HG03159 (cell line): ENCODE results near the gene CCDC201.
"Not testable (repeated sequence)": the region's sequence is repeated elsewhere in the genome, so short reads cannot be mapped to it uniquely, and the experiment has no call there.

ENCODE experiments used
- ATAC-seq: cut with Tn5 transposase; IDR thresholded peaks from one replicate; pipeline ENCODE4 v1.9.1; 2021; ENCODE audit warnings: mild to moderate bottlenecking, moderate library complexity; ENCODE audit not compliant: unreplicated experiment

CCDC201 gene

DNA sequence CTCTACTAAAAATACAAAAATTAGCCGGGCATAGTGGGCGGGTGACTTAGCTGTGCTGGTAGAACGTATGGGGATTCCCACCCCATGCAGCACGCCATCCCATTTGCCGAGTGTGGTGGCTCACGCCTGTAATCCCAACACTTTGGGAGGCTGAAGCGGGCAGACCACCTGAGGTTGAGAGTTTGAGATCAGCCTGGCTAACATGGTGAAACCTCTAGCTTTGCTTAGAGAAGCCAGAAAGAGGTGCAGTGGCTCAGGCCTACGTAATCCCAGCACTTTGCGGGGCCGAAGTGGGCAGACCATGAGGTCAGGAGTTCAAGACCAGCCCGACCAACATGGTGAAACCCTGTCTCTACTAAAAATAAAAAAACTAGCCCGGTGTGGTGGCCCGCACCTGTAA, 45.2 kb downstream of the CCDC201 start:
- ATAC-seq = not testable (repeated sequence)

DNA sequence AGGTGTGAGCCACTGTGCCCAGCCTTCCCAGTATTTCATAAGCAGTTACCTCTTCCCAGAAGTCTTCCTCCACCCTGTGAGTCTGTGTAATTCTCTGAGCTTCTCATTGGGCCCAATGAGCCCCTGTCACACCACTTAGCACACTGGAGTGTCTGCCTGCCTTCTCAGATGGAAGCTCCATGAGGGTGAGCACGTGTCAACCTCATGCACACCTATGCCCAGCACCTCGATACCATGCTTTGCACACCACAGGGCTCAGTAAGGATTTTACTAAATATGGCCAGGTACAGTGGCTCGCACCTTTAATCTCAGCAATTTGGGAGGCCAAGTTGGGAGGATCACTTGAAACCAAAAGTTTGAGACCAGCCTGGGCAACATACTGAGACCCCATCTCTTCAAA, 46.3 kb downstream of the CCDC201 start:
- not testable (repeated sequence) for ATAC-seq

DNA sequence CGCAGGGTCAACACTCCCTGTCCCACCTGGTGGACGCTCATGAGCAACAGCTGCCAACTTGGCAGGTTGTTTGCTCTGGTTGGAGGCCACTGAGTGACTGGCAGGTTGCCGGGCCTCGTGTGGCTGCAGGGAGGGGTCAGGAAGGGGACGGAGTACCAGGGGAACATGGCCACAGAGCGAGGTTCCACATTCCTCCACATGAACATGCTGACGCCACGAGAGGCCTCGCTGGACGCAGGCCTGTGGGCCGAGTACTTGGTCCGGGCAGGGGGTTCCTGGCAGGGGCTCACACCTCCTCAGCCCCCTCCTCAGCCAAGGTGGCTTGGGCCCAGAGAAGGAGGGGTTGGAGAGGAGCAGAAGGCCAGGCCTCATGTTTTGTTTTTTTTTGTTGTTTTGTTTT, 54.1 kb downstream of the CCDC201 start:
- ATAC-seq = not testable (repeated sequence)

DNA sequence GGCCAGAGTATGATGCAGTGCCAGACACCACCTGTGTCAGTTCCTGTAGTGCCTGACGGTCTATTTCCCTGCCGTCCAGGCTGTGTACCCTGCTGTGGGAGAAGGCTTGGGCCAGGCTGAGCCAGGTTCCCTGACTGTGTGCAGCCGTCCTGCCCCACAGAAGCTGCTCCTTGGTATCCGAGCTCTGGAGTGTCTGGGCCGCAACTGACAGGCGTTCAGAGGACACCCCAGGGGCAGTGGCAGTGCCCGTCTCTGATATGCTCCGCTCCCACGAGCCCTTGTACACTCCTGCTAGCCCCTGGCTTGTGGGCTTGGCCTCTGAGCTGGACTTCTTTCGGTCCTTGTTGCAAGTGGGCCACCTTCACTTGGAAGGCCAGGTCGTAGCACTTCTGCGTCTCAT, 55.0 kb downstream of the CCDC201 start:
- not testable (repeated sequence) for ATAC-seq

DNA sequence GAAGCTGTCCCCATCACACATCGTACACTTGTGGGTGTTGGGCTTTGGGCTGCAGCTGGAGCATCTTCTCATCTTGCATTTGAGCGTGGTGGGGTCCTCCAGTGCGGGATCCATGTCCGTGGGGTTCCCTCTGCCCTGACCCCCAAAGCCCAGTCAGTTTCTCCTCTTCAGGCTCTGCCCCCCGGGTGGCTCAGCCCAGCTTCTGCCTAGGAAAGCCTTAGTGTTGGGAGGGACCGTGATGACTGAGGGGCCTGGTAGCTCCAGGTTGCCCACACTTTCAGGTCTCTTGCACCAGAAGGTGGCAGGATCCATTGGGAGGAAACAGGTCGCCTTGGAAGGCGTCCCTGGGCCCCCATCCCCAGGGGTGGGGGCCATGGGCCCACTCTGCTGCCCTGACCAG, 55.9 kb downstream of the CCDC201 start:
- not testable (repeated sequence) for ATAC-seq

DNA sequence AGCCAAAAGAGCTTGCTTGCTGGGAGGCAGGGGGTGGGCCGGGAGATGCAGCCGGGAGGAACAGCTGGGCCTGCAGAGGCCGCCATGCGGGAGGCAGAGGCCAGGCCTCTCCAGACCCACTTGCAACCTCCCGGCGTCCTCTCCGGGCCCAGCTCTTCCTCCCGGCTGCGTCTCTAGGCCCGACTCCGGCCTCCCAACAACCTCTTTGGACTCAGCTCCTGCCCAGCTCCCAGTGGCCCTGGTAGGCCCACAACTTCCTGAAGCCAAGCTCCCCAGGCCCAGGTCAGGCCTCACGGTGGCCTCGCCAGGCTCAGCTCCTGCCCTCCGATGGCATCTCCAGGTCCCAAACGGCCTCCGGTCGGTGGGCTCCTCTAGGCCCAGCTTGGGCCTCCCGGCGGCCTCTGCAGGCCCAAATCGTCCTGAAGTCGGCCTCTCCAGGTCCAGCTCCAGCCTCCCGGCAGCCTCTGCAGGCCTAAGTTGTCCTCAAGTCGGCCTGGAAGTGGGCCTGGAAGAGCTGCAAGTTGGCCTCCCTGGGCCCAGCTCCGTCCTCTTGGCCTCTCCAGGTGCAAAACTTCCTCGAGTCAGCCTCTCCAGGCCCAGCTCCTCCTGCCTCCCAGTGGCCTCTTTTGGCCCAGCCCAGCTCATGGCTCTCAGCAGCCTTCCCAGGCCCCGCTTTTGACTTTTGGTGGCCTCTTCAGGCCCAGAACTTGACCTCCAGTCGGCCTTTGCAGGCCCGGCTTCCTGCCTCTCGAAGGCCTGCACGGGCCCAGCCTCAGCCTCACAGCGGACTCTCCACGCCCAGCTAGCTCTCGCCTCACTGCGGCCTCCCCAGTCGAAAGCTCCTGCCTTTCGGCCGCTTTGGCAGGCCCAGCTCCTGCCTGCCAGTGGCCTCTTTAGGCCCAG, 58.4 kb downstream of the CCDC201 start:
- ATAC-seq = not testable (repeated sequence)

DNA sequence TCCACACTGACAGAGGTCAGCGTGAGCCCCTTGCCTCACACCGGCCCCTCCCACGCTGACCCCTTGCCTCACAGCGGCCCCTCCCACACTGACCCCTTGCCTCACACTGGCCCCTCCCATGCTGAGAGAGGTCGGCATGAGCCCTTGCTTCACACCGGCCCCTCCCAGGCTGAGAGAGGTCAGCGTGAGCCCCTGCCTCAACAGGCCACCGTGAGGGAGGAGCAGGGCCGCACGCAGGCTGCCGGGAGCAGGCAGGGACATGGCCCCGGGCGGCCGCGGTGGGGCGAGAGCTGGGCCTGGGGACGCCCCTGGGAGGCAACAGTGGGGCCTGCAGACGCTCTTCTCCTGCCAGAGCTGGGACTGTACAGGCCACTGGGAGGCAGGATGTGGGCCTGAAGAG, 59.1 kb downstream of the CCDC201 start:
- ATAC-seq = not testable (repeated sequence)

DNA sequence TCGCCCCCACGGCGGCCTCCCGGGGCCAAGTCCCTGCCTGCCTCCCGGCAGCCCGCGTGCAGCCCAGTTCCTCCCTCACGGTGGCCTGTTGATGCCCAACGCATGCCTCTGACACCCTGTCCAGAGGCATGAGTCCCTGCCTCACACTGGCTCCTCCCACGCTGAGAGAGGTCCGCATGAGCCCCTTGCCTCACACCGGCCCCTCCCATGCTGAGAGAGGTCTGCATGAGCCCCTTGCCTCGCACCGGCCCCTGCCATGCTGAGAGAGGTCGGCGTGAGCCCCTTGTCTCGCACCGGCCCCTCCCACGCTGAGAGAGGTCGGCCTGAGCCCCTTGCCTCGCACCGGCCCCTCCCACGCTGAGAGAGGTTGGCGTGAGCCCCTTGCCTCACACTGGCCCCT, 59.9 kb downstream of the CCDC201 start:
- no peak for ATAC-seq

DNA sequence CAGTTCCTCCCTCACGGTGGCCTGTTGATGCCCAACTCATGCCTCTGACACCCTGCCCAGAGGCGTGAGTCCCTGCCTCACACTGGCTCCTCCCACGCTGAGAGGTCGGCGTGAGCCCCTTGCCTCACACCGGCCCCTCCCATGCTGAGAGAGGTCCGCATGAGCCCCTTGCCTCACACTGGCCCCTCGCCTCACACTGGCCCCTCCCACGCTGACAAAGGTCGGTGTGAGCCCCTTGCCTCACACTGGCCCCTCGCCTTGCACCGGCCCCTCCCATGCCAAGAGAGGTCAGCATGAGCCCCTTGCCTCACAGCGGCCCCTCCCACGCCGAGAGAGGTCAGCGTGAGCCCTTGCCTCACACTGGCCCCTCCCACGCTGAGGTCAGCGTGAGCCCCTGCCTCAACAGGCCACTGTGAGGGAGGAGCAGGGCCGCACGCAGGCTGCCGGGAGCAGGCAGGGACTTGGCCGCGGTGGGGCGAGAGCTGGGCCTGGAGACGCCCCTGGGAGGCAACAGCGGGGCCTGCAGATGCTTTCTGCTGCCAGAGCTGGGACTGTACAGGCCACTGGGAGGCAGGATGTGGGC, 61.1 kb downstream of the CCDC201 start:
- not testable (repeated sequence) for ATAC-seq

DNA sequence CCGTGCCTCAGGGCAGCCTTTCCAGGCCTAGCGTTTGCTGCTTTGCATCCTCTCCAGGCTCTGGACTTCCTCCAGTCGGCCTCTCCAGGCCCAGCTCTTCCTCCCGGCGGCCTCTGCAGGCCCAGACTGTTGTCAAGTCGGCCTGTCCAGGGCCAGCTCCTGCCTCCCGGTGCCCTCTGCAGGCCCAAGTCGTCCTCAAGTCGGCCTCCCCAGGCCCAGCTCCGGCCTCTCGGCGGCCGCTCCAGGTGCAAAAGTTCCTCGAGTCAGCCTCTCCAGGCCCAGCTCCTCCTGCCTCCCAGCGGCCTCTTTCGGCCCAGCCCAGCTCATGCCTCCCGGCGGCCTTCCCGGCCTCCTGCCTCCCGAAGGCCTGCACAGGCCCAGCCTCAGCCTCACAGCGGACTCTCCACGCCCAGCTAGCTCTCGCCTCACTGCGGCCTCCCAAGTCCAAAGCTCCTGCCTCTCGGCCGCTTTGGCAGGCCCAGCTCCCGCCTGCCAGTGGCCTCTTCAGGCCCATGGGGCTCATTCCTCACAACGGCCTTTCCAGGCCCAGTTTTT, 62.4 kb downstream of the CCDC201 start:
- not testable (repeated sequence) for ATAC-seq
